Measurements from ENCODE around the gene RORB.

Gene RORB

GRCh38 chr9:74726581-74726980 is 229.4 kb downstream of the RORB start:
- Histone ChIP-seq H3K36me3 (peaks cover 86% of the 10 kb centered on the region), H3K4me1 (ENCODE audit: control insufficient read depth in 1 of 2, insufficient read depth in 1 of 2, low read depth in 1 of 2, low read length in 1 of 2) (no peaks in the 10 kb centered on the region)
- TF ChIP-seq CTCF (IDR thresholded peaks at IDR 0.05) = no peak

GRCh38 chr9:74728176-74728575 is 231.0 kb downstream of the RORB start:
- no peaks in the 10 kb centered on the region for H3K9me3 ChIP-seq
- peaks cover 92% of the 10 kb centered on the region for H3K36me3 ChIP-seq
- no peak for TF ChIP-seq CTCF (IDR thresholded peaks at IDR 0.05)
- no peaks in the 10 kb centered on the region for H3K27me3 ChIP-seq
- no peak overlapping the region for H3K4me3 ChIP-seq (ENCODE audit: low read depth in 1 of 2, low read length in 1 of 2)
- H3K4me1 ChIP-seq (ENCODE audit: control insufficient read depth in 1 of 2, insufficient read depth in 1 of 2, low read depth in 1 of 2, low read length in 1 of 2) = no peaks in the 10 kb centered on the region
- H3K27ac ChIP-seq = no peak overlapping the region

More at GRCh38 chr9:74726581-74726980, 229.4 kb downstream of the RORB start:
- H3K27me3 ChIP-seq = no peaks in the 10 kb centered on the region
- no peak overlapping the region for H3K4me3 ChIP-seq (ENCODE audit: low read depth in 1 of 2, low read length in 1 of 2)
- no peak overlapping the region for H3K27ac ChIP-seq
- H3K9me3 ChIP-seq = no peaks in the 10 kb centered on the region

DNA sequence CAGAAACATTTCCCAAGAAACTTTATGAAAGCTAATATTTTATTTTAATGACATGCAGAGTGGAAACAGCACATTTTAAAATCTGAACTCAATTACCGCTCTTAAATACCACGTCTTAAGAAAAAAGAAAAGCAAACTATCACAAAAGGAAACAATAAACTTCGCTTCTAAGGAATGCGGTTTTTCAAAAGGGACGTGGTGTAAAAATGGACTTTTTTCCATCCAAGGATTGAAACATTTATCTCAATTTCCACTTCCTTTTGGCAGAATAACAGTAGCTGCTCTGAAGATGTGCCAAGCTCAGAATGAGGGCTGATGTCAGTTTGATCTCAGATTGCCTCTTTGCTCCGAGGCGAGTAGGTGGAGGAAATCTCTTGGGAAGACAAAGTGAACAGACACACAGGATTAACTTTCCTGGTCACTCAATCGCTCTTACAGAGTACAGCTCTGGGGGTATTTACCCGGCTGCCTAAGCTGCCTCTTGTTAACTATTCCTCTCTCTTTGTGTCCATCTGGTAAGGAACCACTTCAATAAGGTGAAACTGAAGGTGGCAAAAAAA is 232.1 kb downstream of the RORB start:
- no peaks in the 10 kb centered on the region for H3K4me1 ChIP-seq (ENCODE audit: control insufficient read depth in 1 of 2, insufficient read depth in 1 of 2, low read depth in 1 of 2, low read length in 1 of 2)
- peaks cover 83% of the 10 kb centered on the region for H3K36me3 ChIP-seq
- no peaks in the 10 kb centered on the region for H3K9me3 ChIP-seq
- no peaks in the 10 kb centered on the region for H3K27me3 ChIP-seq
- H3K4me3 ChIP-seq (ENCODE audit: low read depth in 1 of 2, low read length in 1 of 2) = no peak overlapping the region
- no peak overlapping the region for H3K27ac ChIP-seq
- TF ChIP-seq CTCF (IDR thresholded peaks at IDR 0.05) = no peak

DNA sequence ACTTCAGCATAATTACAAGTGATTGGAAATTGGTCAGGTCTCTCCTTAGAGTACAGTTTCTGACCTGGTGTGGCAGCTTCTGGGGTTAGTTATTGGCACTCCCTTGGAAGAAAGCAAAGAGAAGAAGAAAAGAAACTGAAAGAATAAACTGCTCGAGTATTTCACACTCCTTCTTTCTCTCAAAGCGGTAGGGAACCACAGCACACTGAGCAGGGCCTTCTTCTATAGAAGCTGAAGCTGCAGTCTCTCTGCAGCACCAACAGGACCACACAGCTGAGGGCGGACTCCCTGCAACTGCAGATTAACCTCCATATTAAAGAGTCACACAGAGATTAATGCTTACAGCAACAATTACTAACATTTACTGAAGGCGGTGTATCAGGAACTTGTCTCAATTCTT is 238.6 kb downstream of the RORB start:
- Histone ChIP-seq H3K4me1 (ENCODE audit: control insufficient read depth in 1 of 2, insufficient read depth in 1 of 2, low read depth in 1 of 2, low read length in 1 of 2) (no peaks in the 10 kb centered on the region), H3K4me3 (ENCODE audit: low read depth in 1 of 2, low read length in 1 of 2) (no peak overlapping the region), H3K27me3 (no peaks in the 10 kb centered on the region), H3K9me3 (no peaks in the 10 kb centered on the region), H3K36me3 (peaks cover 84% of the 10 kb centered on the region), H3K27ac (no peak overlapping the region)
- no peak for TF ChIP-seq CTCF (IDR thresholded peaks at IDR 0.05)

DNA sequence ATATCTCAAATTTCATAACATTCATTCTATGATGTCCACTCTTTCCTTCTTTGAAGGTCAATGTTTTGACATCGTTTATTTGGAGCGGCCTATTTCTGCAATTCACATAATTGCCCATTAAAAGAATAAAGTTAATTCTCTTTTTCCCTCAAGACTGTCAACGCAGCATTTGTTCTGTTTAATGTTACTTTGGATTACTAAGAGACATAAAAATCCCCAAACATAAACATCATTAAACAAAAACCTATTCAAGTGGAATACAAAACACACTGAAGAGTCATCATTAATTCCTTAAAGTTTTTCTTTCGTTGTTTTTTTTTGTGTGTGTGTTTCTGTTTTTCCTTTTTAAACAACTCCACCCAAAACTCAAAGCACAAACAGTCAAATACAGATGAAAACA is 239.5 kb downstream of the RORB start:
- no peaks in the 10 kb centered on the region for H3K4me1 ChIP-seq (ENCODE audit: control insufficient read depth in 1 of 2, insufficient read depth in 1 of 2, low read depth in 1 of 2, low read length in 1 of 2)
- peaks cover 86% of the 10 kb centered on the region for H3K36me3 ChIP-seq
- TF ChIP-seq CTCF (IDR thresholded peaks at IDR 0.05) = no peak
- H3K27ac ChIP-seq = no peak overlapping the region
- H3K4me3 ChIP-seq (ENCODE audit: low read depth in 1 of 2, low read length in 1 of 2) = no peak overlapping the region
- no peaks in the 10 kb centered on the region for H3K27me3 ChIP-seq
- no peaks in the 10 kb centered on the region for H3K9me3 ChIP-seq

Data from neutrophil (primary cell).